GM12864 (cell line): Measurements from ENCODE around the gene UGT1A4.

Experiments
- DNase-seq: peaks from one replicate; pipeline ENCODE4 v3.0.0-alpha.2; 2011; ENCODE audit warnings: low read depth
- H3K4me3 ChIP-seq: 2 replicates; pipeline ENCODE4 v1.5.1; 2011; ENCODE audit warnings: mild to moderate bottlenecking, low read depth, low read length, control low read depth
- TF ChIP-seq, protein P1 (sequence below): IDR thresholded peaks from 2 replicates; pipeline ENCODE4 v1.5.1; 2011; ENCODE audit warnings: low read depth, mild to moderate bottlenecking, moderate library complexity, low read length, control low read depth, inconsistent platforms; ENCODE audit errors: missing control alignments

The UGT1A4 gene

DNA sequence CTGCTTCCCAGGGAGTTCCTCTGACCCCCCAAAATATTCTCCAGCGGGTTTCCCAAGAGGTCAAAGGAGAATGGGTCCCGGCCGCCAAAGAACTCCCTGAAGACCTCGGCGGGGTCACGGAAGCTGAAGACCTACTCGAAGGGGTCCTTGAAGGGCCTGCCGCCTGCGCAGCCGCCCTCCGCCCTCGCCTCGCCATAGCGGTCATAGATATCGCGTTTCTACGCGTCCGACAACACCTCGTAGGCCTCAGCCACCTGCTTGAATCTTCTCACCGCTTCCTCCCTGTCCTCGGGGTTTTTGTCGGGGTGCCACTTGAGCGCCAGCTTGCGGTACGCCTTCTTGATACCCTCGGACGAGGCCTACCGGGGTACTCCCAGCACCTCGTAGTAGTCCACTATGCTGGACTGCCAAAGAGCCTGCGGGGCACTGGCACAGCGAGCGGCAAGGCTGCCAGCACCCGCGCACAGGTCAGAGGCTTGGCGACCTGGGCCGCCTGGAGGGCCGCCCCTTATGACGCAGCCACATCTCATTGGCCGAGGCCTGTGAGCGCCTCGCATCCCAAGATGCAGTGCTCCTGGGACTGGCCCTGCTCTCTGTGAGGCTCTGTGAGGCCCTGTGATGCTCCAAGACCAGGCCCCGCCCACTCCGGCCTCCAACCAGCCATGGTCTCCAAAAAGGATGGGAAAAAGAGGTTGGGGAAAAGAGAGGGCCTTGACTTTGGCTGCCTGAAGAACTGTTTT, 36.5 kb downstream of the UGT1A4 start:
- no peak overlapping the region for H3K4me3 ChIP-seq
- no peak for DNase-seq
- TF ChIP-seq, protein P1, sequence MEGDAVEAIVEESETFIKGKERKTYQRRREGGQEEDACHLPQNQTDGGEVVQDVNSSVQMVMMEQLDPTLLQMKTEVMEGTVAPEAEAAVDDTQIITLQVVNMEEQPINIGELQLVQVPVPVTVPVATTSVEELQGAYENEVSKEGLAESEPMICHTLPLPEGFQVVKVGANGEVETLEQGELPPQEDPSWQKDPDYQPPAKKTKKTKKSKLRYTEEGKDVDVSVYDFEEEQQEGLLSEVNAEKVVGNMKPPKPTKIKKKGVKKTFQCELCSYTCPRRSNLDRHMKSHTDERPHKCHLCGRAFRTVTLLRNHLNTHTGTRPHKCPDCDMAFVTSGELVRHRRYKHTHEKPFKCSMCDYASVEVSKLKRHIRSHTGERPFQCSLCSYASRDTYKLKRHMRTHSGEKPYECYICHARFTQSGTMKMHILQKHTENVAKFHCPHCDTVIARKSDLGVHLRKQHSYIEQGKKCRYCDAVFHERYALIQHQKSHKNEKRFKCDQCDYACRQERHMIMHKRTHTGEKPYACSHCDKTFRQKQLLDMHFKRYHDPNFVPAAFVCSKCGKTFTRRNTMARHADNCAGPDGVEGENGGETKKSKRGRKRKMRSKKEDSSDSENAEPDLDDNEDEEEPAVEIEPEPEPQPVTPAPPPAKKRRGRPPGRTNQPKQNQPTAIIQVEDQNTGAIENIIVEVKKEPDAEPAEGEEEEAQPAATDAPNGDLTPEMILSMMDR = no peak

DNA sequence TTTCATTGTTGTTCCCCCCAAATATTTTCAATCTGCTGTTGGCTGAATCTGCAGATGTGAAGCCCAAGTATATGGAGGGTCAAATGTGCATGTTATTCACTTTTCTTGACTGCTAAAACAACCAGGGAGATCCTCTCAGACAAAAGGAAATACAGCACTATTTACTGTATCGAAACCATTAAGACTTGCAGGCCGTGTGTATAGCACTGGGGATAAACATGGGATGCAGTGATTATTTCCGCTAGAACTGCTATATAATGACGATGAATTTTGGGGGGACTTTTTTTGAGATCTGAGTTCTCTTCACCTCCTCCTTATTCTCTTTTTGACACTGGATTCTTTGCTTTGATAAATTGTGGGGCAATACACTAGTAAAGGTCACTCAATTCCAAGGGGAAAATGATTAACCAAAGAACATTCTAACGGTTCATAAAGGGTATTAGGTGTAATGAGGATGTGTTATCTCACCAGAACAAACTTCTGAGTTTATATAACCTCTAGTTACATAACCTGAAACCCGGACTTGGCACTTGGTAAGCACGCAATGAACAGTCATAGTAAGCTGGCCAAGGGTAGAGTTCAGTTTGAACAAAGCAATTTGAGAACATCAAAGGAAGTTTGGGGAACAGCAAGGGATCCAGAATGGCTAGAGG, 38.0 kb downstream of the UGT1A4 start:
- no peak for DNase-seq
- H3K4me3 ChIP-seq = no peak overlapping the region
- TF ChIP-seq, protein P1 = no peak

DNA sequence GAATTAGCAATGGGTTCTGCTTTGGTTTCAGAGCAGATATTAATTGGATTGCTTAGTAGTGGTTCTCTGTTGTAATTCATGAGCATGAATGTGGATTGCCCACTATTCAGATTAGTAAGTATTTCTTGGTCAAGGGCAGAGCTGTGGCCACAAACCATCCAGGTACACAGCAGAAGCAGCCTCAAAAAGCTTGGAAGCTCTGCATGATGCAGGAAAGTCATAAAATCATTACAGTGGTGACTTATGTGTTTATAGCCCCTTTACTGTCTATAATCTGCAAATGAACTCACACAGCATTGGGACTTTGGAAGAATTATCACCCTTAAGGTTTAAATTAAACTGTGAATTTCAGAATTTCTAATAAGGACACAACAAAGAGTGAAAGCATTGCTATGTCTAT, 39.6 kb downstream of the UGT1A4 start:
- no peak overlapping the region for H3K4me3 ChIP-seq
- TF ChIP-seq, protein P1 = no peak
- DNase-seq = no peak

DNA sequence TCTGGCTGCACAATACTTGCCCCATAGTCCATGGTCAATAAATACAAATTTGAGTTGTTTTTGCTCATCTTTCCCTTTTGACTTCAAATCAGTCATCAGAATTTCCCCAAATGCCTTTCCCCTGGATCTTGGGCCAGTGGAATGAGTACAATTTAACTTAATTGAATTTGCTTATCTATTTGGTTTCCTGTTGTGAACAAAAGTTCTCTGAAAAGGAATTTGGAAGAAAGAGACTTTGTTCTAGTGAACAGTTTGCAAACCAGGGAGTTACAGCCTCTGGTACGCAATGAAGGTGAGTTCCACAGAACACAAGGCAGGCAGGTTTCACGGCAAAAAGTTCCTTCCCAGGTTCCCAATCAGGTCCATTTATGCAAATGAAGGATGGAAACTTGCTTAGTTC, 40.3 kb downstream of the UGT1A4 start:
- DNase-seq = no peak
- no peak overlapping the region for H3K4me3 ChIP-seq
- TF ChIP-seq, protein P1 = no peak

- H3K4me3 ChIP-seq = no peak within 1 kb of the TSS
- TF ChIP-seq, protein P1 = no peak
- no peak for DNase-seq
Measured at GRCh38 chr2:233760043-233760442, 41.5 kb downstream of the UGT1A4 start, which contains the start of gene UGT1A1. Gene UGT1A1, plus strand, starts transcription at chr2:233760270. Its CDS starts 18 bp downstream, at chr2:233760288.

GRCh38 chr2:233761040-233761769, 42.7 kb downstream of the UGT1A4 start:
- H3K4me3 ChIP-seq = no peak overlapping the region
- TF ChIP-seq, protein P1 = no peak
- no peak for DNase-seq
